Stimulated activated CD4-positive, alpha-beta T cell treated with anti-CD3 and anti-CD28 coated beads, Interleukin-2, amount 100 ng/mL, for 4 hours (primary cell): Measurements from ENCODE around the gene ZNF521.

Experiments used
- DNase-seq: peaks from one replicate; pipeline ENCODE4 v3.0.0-alpha.2; 2020; ENCODE audit warnings: low read depth

Gene ZNF521

GRCh38 chr18:25335676-25336075, 16.3 kb downstream of the ZNF521 start:
- DNase-seq: no peak

GRCh38 chr18:25335062-25335461, 16.9 kb downstream of the ZNF521 start:
- DNase-seq: no peak

DNA sequence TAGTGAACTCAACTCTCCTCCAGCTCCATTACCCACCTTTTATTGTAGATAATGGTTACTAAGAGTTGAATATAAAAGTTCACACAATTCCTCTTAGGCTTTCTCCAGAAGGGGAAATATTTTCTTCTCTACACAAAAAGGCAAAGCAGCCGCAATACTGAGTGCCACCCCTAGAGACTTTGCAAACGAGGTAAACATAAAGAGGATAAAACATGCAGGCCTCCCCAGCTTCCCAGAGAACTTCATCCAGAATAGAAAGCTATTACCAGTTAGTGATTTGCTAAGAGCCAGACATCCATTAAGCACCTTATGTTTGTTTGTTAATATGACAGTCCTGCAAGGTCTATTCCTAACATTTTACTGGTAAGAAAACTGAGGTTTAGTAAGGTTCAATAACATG, 17.4 kb downstream of the ZNF521 start:
- no peak for DNase-seq

DNA sequence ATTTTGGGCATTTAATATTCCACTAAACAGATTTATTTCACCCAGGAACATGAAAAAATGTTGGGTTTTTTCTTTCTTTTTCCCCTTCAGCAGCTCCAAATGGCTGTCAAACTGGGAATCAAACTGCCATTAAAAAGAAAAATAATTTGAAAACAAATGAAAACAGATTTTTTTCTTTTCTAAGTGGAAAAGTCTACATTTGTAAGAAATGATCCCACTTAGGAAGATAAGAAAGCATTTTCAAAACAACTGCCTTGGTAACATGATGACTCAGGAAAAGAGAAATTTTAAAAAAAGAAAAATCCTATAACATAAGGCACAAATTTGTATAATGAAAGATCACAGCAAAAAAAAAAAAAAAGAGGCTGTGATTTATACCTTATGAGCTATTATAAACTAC, 20.0 kb downstream of the ZNF521 start:
- DNase-seq: no peak

- DNase-seq: no peak
These were observed 22.2 kb downstream of the ZNF521 start for GRCh38 chr18:25329783-25330182.

DNA sequence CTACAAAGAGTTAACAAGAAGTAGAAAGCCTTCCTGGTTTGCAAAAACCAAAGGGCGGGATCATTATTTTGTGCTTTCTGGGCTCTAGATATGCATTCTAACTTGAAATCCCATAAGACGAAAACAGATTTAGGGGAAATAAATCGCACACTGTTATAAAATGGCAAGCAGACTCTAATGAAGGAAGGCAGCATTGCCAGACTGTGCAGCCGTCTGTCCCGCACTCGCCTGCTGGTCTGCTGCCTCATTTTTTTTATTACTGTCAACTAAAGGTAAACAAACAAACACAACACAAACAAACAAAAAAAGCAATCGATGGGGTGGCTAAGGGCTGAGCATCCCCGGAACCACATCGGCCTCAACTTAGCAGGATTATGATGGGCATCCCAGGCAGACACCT, 24.4 kb downstream of the ZNF521 start:
- DNase-seq: no peak

- no peak for DNase-seq
These were observed 25.5 kb downstream of the ZNF521 start for GRCh38 chr18:25326361-25326952.

DNA sequence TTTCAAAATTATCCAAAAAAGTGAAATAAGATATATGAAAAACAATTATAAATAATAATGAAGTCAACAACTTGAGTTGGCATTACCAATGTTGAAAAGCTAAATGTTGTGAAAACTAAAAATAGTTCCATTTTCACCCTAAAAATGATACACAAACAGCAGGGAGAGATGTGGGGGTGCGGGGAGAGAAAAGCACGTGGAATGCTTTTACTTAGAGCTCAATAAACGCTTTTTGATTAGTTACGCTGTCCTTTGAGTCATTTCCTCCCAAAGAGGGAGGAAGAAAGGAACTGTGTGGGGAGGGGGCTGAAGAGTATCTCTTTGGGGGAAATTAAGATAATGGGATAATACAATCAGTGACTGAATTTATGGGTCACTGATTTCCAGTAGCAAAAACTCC, 29.2 kb downstream of the ZNF521 start:
- DNase-seq: no peak

GRCh38 chr18:25316381-25317018, 35.5 kb downstream of the ZNF521 start:
- DNase-seq: no peak

DNA sequence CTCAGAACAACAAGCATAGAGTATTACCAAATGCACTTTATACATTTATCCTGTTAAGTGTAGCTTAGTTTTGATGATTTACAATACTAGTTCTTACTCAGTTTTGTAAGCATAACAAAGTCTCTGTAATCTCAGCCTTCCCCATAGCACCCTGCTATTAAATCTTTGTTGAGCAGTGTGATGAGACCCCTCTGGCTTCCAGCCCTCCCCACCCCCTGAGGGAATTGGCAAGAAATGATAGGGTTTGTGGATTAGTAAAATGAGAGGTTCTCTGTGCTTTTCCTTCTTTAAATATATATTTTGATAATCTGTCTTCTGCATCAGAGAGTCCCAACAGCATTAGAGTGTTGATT, 37.2 kb downstream of the ZNF521 start:
- DNase-seq: no peak

DNA sequence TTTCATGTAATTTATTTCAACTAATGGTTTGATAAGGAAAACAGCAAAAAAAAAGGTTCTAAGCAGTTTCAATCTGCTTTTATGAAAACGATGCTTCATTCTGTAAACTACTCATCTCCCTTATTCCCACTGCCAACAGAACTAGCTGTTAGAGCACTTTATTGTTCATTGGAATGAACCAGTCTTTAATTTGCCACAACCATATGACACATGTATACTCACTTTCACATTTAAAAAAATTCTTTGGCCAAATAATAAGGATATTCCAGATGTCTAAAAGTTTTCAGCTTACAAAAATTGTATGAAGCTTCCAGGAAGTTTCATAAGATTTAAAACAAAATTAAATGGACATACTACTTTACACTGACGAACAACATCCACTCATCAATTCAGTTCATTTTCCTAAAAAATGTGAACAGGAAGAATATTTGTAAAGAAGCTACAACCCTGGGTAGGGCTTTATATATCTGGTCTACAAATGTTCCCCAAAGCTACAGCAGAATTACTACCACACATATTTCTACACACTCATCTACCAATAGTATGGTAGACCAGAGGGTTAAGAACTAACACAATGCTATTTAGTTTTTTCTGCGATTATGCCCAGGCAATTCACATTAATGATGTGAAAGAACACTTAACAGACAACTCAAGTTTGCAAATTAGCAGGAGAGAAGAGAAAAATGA, 37.7 kb downstream of the ZNF521 start:
- DNase-seq: no peak

- DNase-seq: no peak
These were observed 38.7 kb downstream of the ZNF521 start for GRCh38 chr18:25313268-25313667.

DNA sequence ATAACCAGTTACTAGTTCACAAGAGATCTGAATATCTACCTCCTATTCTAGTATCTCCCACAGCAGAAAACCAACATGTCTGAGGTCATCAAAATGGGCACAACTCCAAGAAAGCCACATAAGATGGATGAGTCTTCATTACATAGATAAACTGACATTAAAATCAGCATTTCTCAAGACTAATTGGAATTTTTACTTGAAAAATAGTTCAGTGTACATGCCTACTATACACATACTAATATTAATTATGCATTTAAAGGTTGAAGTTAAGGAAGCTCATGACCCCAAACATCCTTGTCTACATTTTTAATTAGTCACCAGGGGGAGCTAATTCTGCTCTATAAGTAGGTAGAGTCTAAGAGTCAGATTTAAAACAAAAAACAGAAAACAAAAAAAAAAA, 41.9 kb downstream of the ZNF521 start:
- no peak for DNase-seq

- no peak for DNase-seq
These were observed 43.6 kb downstream of the ZNF521 start for GRCh38 chr18:25308381-25308780.

DNA sequence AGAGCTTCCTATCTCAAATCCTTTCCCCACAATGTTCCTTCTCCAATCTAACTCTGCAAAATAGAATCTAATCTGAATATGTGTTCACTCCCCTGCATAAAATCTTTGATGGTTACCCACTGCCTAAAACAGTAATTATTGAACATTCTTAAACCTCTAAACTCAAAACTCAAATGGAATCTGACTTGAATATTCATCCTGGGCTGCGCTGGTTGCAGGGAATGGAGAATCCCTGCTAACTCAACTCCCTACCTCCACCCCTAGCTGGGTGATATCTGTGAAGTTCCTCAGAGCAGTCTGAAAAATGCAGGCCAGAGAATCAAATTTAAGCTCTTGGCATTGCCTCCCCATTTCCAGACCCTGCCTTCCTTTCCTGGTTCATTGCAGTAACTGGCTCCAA, 44.8 kb downstream of the ZNF521 start:
- DNase-seq: no peak

DNA sequence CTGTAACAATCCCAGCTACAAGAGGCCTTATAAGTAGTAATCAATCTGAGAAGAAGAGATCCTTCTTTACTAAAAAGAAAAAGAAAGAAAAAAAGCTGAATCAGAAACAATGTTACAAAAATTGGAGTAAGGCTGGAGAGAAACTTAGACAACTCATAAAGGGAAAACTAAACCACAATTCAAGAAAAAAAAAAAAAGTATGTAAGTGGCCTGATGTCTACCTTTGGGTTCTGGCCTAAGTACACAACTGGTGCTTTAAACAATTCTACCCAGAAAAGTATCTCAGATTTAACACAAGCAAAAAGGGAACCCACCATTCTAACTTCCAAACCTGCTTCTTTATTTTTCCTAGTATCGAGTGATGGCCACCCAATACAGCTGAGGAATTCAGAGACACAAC, 45.3 kb downstream of the ZNF521 start:
- no peak for DNase-seq

GRCh38 chr18:25305584-25305983, 46.4 kb downstream of the ZNF521 start:
- DNase-seq: no peak

- DNase-seq: no peak
These were observed 51.5 kb downstream of the ZNF521 start for GRCh38 chr18:25300492-25300891.

DNA sequence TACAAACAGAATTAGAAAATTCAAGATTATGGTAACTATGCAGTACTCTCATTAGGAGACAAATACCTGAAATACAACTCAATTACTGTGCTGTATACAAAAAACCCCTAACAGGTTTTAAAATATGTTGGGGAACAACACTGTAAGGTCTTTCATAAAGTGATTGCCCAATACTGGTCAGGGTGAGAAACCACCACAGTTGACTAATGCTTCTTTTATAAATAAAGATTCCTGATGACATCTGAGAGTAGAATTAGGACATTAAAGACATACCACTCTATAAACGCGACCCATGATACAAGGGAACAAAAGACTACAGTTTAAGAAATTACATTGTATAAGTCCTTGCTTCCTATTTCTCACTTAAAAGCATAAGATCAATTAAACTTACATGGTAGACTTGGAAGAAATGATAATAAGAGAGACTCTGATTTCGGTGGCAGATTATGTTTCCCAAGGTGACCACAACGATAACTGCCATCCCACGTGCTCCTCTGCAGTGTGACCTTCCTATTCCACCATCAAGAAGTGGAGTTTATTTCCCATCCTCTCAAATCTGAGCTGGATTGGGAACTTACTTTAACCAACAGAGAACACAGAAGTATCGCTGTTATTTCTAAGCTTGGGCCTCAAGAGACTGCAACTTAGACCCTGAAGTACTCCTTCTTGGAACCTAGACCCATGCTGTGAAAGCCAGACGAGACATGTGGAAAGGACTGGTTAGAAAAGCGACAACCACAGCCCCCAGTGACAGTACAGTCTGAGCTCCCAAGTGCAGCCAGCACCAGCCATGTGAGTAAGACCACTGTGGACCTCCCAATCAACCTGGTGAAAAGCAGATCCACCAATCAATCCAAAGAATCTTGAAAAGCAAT, 52.3 kb downstream of the ZNF521 start:
- no peak for DNase-seq

GRCh38 chr18:25298853-25299274, 53.1 kb downstream of the ZNF521 start:
- DNase-seq: no peak

GRCh38 chr18:25295624-25296138, 56.3 kb downstream of the ZNF521 start:
- DNase-seq: no peak

DNA sequence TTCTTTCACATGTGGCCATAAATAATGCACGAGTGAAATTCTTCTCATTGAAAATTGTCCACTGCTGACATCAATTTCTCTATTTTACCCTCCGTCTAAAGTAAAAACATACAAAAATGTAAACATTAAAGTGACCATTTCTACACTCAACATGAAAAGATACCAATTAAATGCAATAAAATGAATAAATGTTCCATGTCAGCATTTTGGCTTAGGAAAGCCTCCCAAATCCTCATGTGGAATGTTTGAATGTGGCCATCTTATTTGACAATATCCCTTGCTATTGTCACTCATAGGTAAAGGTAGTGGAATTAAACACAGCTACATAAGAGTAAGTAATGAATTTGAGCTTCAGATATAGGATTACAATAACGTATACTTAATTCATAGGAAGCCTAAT, 60.8 kb downstream of the ZNF521 start:
- no peak for DNase-seq
